ENCODE data around the gene DIAPH2. TPM values are rescaled to one million over a fixed set of nuclear protein-coding genes. Genes with fewer than 3 reads are reported as not detected.

The DIAPH2 gene
- polyA plus RNA-seq, 1 experiment = 3.1 TPM

DNA sequence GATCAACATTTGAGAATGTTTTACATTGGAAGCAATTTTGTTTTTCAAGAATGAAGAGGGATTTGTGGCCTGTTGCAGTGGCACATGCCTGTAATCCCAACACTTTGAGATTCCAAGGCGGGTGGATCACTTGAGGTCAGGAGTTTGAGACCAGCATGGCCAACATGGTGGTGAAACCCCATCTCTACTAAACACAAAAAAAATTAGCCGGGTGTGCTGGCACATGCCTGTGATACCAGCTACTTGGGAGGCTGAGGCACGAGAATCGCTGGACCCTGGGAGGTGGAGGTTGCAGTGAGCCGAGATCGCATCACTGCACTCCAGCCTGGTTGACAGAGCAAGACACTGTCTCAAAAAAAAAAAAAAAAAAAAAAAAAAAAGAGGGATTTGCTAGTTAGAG is 326.9 kb downstream of the DIAPH2 start:
- no peaks in the 10 kb centered on the region for H3K36me3 ChIP-seq (ENCODE audit: control insufficient read depth, insufficient read depth, low read length)
- TF ChIP-seq, protein P1, sequence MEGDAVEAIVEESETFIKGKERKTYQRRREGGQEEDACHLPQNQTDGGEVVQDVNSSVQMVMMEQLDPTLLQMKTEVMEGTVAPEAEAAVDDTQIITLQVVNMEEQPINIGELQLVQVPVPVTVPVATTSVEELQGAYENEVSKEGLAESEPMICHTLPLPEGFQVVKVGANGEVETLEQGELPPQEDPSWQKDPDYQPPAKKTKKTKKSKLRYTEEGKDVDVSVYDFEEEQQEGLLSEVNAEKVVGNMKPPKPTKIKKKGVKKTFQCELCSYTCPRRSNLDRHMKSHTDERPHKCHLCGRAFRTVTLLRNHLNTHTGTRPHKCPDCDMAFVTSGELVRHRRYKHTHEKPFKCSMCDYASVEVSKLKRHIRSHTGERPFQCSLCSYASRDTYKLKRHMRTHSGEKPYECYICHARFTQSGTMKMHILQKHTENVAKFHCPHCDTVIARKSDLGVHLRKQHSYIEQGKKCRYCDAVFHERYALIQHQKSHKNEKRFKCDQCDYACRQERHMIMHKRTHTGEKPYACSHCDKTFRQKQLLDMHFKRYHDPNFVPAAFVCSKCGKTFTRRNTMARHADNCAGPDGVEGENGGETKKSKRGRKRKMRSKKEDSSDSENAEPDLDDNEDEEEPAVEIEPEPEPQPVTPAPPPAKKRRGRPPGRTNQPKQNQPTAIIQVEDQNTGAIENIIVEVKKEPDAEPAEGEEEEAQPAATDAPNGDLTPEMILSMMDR (IDR thresholded peaks at IDR 0.05; ENCODE audit: insufficient read depth, low read depth, low read length) = no peak
- no peak for DNase-seq (ENCODE audit: low read depth)
- H3K27me3 ChIP-seq (ENCODE audit: control insufficient read depth, insufficient read depth, low read length) = no peaks in the 10 kb centered on the region
- CTCF ChIA-PET = no interaction called here
- no peak overlapping the region for H3K4me3 ChIP-seq (ENCODE audit: low read depth, low read length)
- POLR2A ChIA-PET = no interaction called here

GRCh38 chrX:97016106-97016505 is 331.5 kb downstream of the DIAPH2 start:
- no peaks in the 10 kb centered on the region for H3K27me3 ChIP-seq (ENCODE audit: control insufficient read depth, insufficient read depth, low read length)
- CTCF ChIA-PET = no interaction called here
- H3K4me3 ChIP-seq (ENCODE audit: low read depth, low read length) = no peak overlapping the region
- no peaks in the 10 kb centered on the region for H3K36me3 ChIP-seq (ENCODE audit: control insufficient read depth, insufficient read depth, low read length)
- TF ChIP-seq, protein P1 (IDR thresholded peaks at IDR 0.05; ENCODE audit: insufficient read depth, low read depth, low read length) = no peak
- DNase-seq (ENCODE audit: low read depth) = no peak
- POLR2A ChIA-PET = no interaction called here

GRCh38 chrX:97021680-97022079 is 337.0 kb downstream of the DIAPH2 start:
- CTCF ChIA-PET = no interaction called here
- no peak for DNase-seq (ENCODE audit: low read depth)

DNA sequence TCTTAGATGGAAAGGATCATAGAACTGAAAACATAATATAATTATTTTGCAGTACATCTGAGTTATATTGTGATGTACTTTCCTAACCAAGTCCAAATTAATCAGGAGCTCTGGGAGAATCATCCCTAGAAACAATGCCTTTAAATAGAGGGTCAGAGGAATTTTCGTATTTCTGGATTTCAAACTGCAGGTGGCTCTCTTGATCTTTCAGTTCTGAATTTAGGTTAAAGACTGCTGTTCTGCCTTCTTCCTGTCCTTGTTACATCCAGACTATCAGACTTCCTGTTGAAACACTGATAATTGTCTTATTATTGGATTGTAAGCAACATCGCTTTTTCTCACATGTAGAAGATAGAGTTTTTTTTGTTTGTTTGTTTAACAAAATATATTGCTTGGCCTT is 341.8 kb downstream of the DIAPH2 start:
- ChIA-PET CTCF (no interaction called here), POLR2A (no interaction called here)
- H3K4me3 ChIP-seq (ENCODE audit: low read depth, low read length) = no peak overlapping the region
- TF ChIP-seq, protein P1 (IDR thresholded peaks at IDR 0.05; ENCODE audit: insufficient read depth, low read depth, low read length) = no peak
- no peaks in the 10 kb centered on the region for H3K36me3 ChIP-seq (ENCODE audit: control insufficient read depth, insufficient read depth, low read length)
- H3K27me3 ChIP-seq (ENCODE audit: control insufficient read depth, insufficient read depth, low read length) = no peaks in the 10 kb centered on the region
- no peak for DNase-seq (ENCODE audit: low read depth)

More at GRCh38 chrX:97021680-97022079, 337.0 kb downstream of the DIAPH2 start:
- POLR2A ChIA-PET = no interaction called here
- Histone ChIP-seq H3K4me3 (ENCODE audit: low read depth, low read length) (no peak overlapping the region), H3K27me3 (ENCODE audit: control insufficient read depth, insufficient read depth, low read length) (no peaks in the 10 kb centered on the region), H3K36me3 (ENCODE audit: control insufficient read depth, insufficient read depth, low read length) (no peaks in the 10 kb centered on the region)
- TF ChIP-seq, protein P1 (IDR thresholded peaks at IDR 0.05; ENCODE audit: insufficient read depth, low read depth, low read length) = no peak

DNA sequence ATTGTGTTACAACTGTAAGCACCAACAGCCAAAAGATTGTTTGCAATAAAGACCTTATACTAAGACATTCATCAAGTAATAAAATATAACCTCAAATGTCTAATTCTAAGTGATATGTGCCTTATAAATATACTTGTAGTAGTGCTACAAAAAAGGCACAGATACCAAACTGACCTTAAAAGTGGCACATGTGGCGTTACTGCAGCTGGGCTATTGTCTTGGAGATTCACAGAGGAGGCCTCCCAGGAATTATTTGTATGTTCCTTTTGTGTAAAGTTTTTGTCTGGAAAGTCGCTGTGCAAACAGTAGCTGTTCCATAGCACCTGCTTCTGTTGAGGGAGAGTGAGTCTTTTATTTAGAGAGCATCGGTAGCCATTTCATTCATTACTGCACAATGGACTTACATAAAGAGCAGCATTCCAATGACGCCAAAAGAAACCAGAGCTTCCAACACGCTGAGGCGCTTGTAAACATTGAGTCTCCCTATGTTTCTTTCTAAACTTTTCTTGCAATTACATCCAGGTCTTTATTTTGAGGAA is 342.8 kb downstream of the DIAPH2 start:
- ChIA-PET CTCF (no interaction called here), POLR2A (interaction anchor here (0.7 kb wide), 1 partner anchor 405 kb away, joined by 3 read pairs; no protein-coding TSS in a partner anchor)
- TF ChIP-seq, protein P1 (IDR thresholded peaks at IDR 0.05; ENCODE audit: insufficient read depth, low read depth, low read length) = no peak
- DNase-seq (ENCODE audit: low read depth) = no peak
- Histone ChIP-seq H3K4me3 (ENCODE audit: low read depth, low read length) (no peak overlapping the region), H3K27me3 (ENCODE audit: control insufficient read depth, insufficient read depth, low read length) (no peaks in the 10 kb centered on the region), H3K36me3 (ENCODE audit: control insufficient read depth, insufficient read depth, low read length) (no peaks in the 10 kb centered on the region)
